NCI-H128 (cell line): ENCODE measurements around the gene COL5A2.

Experiments
- DNase-seq: peaks from one replicate; lab custom pipeline; 2025; ENCODE audit not compliant: unreplicated experiment; lab: John Stamatoyannopoulos, UW

Gene COL5A2

GRCh38 chr2:189178726-189179569, 613 bp downstream of the COL5A2 start:
- no peak for DNase-seq

- DNase-seq, result no peak
Observed at GRCh38 chr2:189178054-189178453, 1.5 kb downstream of the COL5A2 start.

GRCh38 chr2:189177251-189177840, 2.2 kb downstream of the COL5A2 start:
- DNase-seq, result no peak

GRCh38 chr2:189176516-189176915, 3.0 kb downstream of the COL5A2 start:
- no peak for DNase-seq

GRCh38 chr2:189175869-189176433, 3.6 kb downstream of the COL5A2 start:
- no peak for DNase-seq

- no peak for DNase-seq
Observed at GRCh38 chr2:189171956-189172609, 7.5 kb downstream of the COL5A2 start.

- DNase-seq, result no peak
Observed at GRCh38 chr2:189168856-189169499, 10.6 kb downstream of the COL5A2 start.

- no peak for DNase-seq
Observed at GRCh38 chr2:189165656-189166380, 13.7 kb downstream of the COL5A2 start.

- no peak for DNase-seq
Observed at GRCh38 chr2:189164746-189165145, 14.8 kb downstream of the COL5A2 start.

- no peak for DNase-seq
Observed at GRCh38 chr2:189163889-189164288, 15.7 kb downstream of the COL5A2 start.

GRCh38 chr2:189162566-189162965, 17.0 kb downstream of the COL5A2 start:
- no peak for DNase-seq

- no peak for DNase-seq
Observed at GRCh38 chr2:189161894-189162293, 17.7 kb downstream of the COL5A2 start.

GRCh38 chr2:189159717-189160116, 19.8 kb downstream of the COL5A2 start:
- DNase-seq, result no peak

GRCh38 chr2:189159273-189159672, 20.3 kb downstream of the COL5A2 start:
- no peak for DNase-seq

- no peak for DNase-seq
Observed at GRCh38 chr2:189157939-189158338, 21.6 kb downstream of the COL5A2 start.

GRCh38 chr2:189157456-189157855, 22.1 kb downstream of the COL5A2 start:
- DNase-seq, result no peak

- DNase-seq, result no peak
Observed at GRCh38 chr2:189155795-189156194, 23.8 kb downstream of the COL5A2 start.

- no peak for DNase-seq
Observed at GRCh38 chr2:189153619-189154018, 25.9 kb downstream of the COL5A2 start.

GRCh38 chr2:189152483-189152882, 27.1 kb downstream of the COL5A2 start:
- no peak for DNase-seq

GRCh38 chr2:189151906-189152305, 27.7 kb downstream of the COL5A2 start:
- DNase-seq, result no peak

- no peak for DNase-seq
Observed at GRCh38 chr2:189150033-189150432, 29.5 kb downstream of the COL5A2 start.
